Stimulated activated CD4-positive, alpha-beta T cell treated with anti-CD3 and anti-CD28 coated beads, Interleukin-4, amount 100 ng/mL, for 4 hours (primary cell): ENCODE data around the gene PFDN4.

Experiments
- DNase-seq, 2 experiments: peaks; one replicate each; pipeline ENCODE4 v3.0.0-alpha.2; 2020

PFDN4 gene, protein sequence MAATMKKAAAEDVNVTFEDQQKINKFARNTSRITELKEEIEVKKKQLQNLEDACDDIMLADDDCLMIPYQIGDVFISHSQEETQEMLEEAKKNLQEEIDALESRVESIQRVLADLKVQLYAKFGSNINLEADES

DNA sequence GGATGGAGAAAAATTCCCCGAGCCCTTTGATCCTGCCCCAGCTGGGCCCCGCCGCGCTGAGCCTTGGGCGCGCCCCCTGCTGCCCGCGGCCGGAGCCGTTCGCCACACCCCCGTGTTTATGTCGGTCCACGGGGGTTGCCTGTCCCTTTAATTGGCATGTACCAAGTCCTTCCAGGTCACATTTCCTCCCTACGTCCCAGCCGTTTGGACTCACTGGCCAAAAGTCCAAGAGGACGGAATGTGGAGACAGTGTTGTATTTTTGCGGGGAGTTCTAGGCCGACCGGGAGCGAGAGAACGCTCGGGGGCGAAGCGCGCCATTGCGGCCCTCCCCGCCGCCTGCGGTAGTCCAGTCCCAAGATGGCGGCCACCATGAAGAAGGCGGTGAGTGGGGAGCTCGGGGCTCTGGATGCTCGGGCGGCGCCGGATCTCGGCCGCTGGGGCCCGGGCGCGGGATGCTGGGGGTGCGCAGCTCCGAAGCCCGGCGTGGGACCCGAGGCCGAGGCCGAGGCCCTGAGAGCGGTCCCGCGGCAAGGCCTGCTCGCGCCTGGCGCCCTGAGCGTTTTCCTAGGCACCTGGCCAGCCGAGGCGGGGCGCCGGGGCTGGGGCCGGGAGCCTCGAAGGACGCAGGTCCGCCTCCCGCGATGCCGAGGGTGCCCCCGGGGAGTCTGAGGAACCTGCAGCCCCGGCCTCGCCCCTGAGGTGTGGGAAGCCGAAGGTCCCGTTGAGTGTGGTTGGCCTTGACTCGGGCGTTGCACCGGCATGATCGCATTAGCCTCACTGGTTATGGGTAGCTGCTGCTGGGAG is at the start of gene PFDN4:
PFDN4 (plus strand) TSS at position 345 of the 805 bp plus-strand sequence; CDS start at position 359, 14 bp downstream.
- peak; percentile 74 to 77 for DNase-seq

DNA sequence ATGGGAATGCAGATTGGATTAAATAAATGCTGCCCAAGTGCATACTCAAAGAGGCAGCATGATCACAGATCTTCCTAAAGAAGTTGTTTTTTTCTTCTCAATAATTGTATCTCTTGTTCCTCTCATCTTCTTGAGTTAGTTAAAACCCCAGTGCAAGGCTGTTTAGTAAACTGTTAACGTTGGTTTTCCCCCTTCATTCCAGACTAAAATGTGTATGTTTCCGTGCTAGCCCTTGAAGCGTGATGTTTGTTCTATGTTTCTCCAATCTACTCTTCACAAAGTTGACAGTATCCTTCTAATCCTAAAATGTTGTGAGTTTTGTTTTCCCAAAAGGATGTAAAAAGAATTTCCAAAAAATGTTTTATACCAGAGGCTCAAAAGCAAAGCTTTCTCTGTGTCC is 49.7 kb upstream of the PFDN4 start:
- DNase-seq = no peak

GRCh38 chr20:54158856-54159418 is 49.0 kb upstream of the PFDN4 start:
- DNase-seq = no peak

- DNase-seq = no peak
Measured at GRCh38 chr20:54160065-54161007, 47.6 kb upstream of the PFDN4 start.

- DNase-seq = no peak
Measured at GRCh38 chr20:54161008-54161820, 46.7 kb upstream of the PFDN4 start.

DNA sequence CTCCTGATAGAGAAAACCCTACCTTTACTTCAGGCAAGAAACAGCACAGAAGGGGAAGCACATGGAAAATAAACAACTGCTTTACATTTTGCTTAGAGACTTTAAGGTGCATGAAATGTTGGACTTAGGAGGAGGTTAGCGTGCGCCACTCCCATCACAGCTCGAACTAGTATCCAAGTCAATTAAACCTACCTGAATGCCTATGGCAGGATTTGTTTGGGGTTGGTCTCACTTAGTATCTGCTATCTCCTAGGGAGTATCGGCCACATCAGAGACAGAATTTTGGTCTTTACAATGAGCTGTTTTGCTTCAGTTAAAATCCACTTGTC is 46.1 kb upstream of the PFDN4 start:
- no peak for DNase-seq

- DNase-seq = no peak
Measured at GRCh38 chr20:54162378-54163009, 45.4 kb upstream of the PFDN4 start.

DNA sequence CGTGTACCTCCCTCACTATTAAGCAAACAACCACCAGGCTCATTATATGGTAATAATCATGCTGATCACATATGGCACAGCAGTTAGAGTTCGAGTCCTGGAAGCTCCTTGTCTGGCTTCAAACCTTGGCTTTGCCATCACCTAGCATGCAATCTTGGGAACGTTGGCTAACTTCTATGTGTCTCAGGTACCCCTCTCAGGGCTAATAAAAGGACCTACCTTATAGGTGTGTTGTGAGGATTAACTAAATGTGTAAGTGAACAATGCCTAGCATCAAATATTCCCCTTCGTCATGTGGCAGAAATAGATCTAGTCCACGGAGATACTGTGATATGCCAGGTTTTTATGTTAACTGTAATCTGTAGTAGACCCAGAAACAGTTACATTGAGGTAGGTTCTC is 44.5 kb upstream of the PFDN4 start:
- no peak for DNase-seq

DNA sequence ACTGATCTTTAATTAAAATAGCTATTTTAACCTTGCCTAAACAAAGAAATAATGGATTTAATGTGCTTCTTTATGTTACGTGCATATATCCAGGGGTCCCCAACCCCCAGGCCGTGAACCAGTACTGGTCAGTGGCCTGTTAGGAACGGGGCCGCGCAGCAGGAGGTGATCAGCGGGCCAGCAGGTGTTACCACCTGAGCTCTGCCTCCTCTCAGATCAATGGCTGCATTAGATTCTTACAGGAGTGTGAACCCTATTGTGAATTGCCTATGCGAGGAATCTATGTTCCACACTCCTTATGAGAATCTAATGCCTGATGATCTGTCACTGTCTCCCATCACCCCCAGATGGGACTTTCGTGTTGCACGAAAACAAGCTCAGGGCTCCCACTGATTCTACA is 42.9 kb upstream of the PFDN4 start:
- DNase-seq = no peak

- DNase-seq = no peak
Measured at GRCh38 chr20:54165803-54166202, 42.1 kb upstream of the PFDN4 start.

DNA sequence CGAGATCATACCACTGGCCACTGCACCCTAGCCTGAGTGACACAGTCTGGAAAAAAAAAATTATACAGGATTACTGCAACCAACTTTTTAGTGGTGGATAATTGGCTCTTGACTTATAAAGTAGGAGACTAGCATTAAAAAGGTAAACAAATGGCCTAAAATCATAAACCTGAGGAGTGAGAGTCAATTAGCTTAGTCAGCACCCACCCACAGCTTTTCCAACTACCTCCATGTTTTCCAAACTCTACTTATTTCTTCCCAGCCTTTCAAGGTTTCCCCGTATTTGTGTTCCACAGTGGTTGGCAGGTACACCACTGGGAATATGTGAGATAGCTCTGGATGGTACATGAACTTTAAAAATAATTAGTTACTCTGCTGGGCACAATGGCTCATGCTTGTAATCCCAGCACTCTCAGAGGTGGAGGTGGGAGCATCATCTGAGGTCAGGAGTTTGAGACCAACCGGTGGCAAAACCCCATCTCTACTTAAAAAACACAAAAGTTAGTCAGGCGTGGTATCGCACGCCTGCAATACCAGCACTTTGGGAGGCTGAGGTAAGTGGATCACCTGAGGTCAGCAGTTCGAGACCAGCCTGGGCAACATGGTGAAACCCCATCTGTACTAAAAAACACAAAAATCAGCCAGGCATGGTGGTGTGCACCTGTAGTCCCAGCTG is 40.8 kb upstream of the PFDN4 start:
- DNase-seq = no peak

DNA sequence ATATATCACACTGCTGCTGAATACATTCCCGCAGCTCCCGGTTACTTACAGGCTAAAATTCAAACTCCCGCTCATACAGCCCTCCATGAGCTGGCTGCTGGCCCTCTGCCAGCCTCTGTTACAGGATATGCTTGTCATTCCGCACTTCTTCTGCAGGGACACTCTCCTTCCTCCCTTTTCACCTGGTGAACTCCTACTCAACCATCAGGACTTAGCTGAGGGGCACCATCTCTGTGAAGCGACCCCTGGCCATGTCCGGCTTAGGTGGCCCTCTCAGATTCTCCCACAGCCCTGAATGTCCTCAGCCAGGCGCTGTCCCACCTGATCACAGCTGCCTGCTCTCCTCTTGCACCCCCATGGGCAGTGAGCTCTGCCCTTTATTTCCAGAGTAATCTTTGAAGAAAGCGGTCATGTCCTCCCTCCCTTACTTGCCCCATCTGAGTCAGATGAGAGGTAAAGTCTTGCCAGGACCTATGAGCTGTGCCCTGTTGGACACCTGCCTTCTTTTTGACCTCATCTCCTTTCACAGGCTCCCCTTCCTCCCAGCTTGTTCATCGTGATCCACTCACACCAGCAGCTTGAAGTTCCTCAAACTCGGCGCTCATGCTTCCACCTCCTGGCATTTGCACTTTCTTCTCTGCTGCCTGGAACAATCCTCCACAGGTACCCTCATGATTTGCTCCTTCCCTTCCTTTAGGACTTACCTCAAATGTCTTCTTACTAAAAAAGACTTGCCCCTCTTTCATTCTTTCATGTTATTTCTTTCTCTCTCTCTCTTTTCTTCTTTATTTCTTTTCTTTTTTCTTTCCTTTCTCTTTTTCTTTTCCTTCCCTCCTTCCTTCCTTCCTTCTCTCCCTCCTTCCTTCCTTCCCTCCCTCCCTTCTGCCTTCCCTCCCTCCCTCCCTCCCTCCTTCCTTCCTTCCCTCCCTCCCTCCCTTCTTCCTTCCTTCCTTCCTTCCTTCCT is 39.7 kb upstream of the PFDN4 start:
- DNase-seq = no peak

DNA sequence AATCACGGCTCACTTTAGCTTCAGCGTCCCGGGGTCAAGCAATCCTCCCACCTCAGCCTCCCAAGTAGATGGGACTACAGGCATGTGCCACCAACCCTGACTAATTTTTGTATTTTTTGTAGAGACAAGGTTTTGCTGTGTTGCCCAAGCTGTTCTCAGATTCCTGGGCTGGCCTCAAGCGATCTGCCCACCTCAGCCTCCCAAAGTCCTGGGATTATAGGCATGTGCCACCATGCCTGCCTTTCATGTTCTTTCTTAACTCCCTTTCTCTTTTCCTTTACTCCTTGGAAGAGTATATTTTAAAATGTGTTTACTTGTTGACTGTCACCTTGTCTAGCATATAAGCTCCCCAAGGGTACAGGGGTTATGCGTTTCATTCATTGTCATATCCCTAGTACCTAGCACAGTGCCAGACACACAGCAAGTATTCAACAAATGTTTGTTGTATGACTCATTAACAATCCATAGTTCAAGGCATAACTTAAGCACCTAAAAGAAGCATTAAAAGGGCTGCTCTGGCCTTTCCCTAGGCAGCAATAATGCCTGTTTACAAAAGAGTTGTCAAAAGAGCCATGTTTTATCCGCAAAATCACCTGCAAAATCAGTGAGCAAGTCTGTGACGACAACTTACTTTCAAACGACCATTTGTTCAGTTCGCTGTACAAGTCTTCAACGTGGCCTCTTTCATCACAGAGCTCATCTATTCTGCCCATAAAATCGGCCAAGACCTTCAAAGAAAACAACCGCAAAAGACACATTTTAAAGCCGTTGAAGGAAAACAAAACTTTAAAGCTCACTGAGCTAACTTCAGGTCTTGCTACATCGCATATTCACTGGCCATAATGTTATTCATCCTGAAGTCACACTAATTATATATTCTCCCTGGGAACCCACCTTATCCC is 38.7 kb upstream of the PFDN4 start:
- DNase-seq = no peak

DNA sequence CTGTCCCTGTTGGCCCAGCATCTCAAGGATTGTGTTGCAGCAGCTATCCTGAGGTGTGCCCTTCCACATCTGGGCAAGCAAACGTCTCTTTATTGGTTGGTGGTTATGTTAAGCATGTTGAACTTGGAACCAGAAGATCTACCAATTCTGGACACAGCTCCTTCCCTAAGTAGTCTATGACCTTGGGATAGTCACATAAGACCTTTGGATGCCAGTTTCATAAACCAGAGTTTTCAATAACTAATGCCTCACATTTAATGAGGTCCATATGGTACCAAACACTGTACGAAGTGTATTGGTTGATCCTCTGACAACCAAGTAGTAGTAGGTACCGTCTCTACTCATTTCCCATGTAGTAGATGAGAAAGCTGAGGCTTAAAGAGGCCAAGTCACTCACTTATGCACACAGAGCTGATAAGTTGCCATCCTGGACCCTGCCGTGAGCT is 37.8 kb upstream of the PFDN4 start:
- DNase-seq = no peak

DNA sequence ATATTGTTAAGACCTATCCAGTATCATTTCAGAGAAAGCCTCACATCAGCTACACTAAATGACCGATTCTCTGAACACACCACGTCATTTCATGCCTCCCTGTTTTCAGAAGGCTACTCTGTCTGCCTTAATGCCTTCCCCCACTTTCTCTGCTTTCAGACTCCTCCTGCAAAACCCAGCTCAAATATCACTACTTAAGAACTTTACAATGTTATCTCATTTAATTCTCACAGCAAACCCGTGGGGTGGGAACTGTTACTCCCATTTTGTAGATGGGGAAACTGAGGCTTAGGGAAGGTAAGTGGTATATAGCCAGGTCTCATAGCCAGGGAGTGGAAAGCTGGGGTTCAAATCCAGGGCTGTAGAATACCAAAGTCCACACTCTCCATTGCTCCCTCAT is 36.9 kb upstream of the PFDN4 start:
- no peak for DNase-seq

DNA sequence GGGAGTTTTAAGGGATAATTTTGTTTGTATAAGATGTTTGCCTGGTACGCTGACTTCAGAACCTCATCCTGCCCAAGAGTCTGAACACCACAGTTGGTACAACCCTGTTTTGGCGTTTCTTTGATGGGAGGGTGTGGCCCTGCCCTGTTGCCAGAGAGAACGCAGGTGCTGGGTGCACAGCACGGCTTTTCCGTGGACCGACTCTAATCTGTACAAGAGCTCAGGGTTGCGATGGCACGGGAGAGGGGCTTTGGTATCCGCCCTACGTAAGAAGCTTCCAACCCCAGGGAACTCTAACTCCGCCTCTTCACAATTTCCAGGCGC is 35.4 kb upstream of the PFDN4 start:
- DNase-seq = no peak

- DNase-seq = no peak
Measured at GRCh38 chr20:54172856-54173652, 34.8 kb upstream of the PFDN4 start.
